ENCODE measurements around the gene TATDN3. TPM values are rescaled to one million over a fixed set of nuclear protein-coding genes. Genes with fewer than 3 reads are reported as not detected.
"Not testable (repeated sequence)": the region's sequence is repeated elsewhere in the genome, so short reads cannot be mapped to it uniquely, and the experiment has no call there.

The TATDN3 gene
- total RNA-seq, 1 experiment from 2014 or later: 13.8 TPM

- no peak overlapping the region for H3K4me3 Mint-ChIP-seq
- no CpG with 5 or more reads among the region's 3 CpGs for WGBS (ENCODE audit: extremely low coverage, insufficient read length, low lambda C conversion rate)
- H4K91ac ChIP-seq (ENCODE audit: insufficient read length, low read depth, low read length): no peak overlapping the region
- H4K8ac ChIP-seq (replicated peaks; ENCODE audit: insufficient read length, low read depth, low read length): no peak overlapping the region
- no peak overlapping the region for H3K14ac ChIP-seq (ENCODE audit: insufficient read depth, low read length)
- H3K79me1 ChIP-seq (ENCODE audit: insufficient read depth, low read depth, low read length, poor library complexity, severe bottlenecking): no peaks in the 10 kb centered on the region
- H2AK5ac ChIP-seq (ENCODE audit: insufficient read length, low read length): no peak overlapping the region
- H3K27ac ChIP-seq (ENCODE audit: insufficient read length, low read depth, low read length): no peak overlapping the region
- H3K79me2 ChIP-seq (ENCODE audit: insufficient read depth, low read length): no peaks in the 10 kb centered on the region
- no peak overlapping the region for H3K27ac Mint-ChIP-seq
- no peaks in the 10 kb centered on the region for H4K20me1 ChIP-seq (ENCODE audit: control insufficient read depth, insufficient read depth, insufficient read length)
- no peak overlapping the region for H4K5ac ChIP-seq (ENCODE audit: insufficient read length, low read depth, low read length)
- no peak overlapping the region for H2AFZ ChIP-seq (ENCODE audit: low read length)
- no peak overlapping the region for H3K4me2 ChIP-seq (ENCODE audit: insufficient read depth, insufficient read length, low read length)
- H3K9me3 Mint-ChIP-seq: peaks cover 7 to 12% of the 10 kb centered on the region in 2 experiments
- TF ChIP-seq CTCF (conservative IDR thresholded peaks at IDR 0.05): no peak
- no peak overlapping the region for H3T11ph ChIP-seq (ENCODE audit: low read length)
- H3K4me1 Mint-ChIP-seq: no peaks in the 10 kb centered on the region
- no peak overlapping the region for H3K56ac ChIP-seq (ENCODE audit: insufficient read length, low read depth, low read length)
- no peaks in the 10 kb centered on the region for H3K23me2 ChIP-seq (ENCODE audit: insufficient read length, low read depth, low read length, poor library complexity, severe bottlenecking)
- H2BK15ac ChIP-seq (ENCODE audit: low read depth, low read length): no peak overlapping the region
- H3K23ac ChIP-seq (ENCODE audit: insufficient read length, low read depth, low read length): no peak overlapping the region
- H2BK5ac ChIP-seq (ENCODE audit: insufficient read length, low read length): no peak overlapping the region
- H2BK120ac ChIP-seq (ENCODE audit: low read depth, low read length, poor library complexity, severe bottlenecking): no peak overlapping the region
- no peak overlapping the region for H3K9ac ChIP-seq (ENCODE audit: extremely low read depth, insufficient read length, low read length)
- no peaks in the 10 kb centered on the region for H3K4me1 ChIP-seq (ENCODE audit: insufficient read depth, low read length)
- H3K18ac ChIP-seq (ENCODE audit: insufficient read length, low read depth, low read length): no peak overlapping the region
- no peak overlapping the region for H2BK20ac ChIP-seq (ENCODE audit: low read depth, low read length, poor library complexity, severe bottlenecking)
- no peaks in the 10 kb centered on the region for H3K27me3 ChIP-seq (ENCODE audit: insufficient read depth, low read length)
- H3K27me3 Mint-ChIP-seq (ENCODE audit: low read depth): no peaks in the 10 kb centered on the region
- H3K36me3 Mint-ChIP-seq (ENCODE audit: insufficient read depth in 1 of 3, low read depth in 3 of 3): peaks cover 51 to 71% (median 63%) of the 10 kb centered on the region in 3 experiments
- no peak overlapping the region for H3K4ac ChIP-seq (ENCODE audit: low read depth, low read length)
- no peaks in the 10 kb centered on the region for H3K9me3 ChIP-seq (ENCODE audit: control insufficient read depth, low read depth, low read length)
- no peak for DNase-seq
- H2BK12ac ChIP-seq (ENCODE audit: insufficient read length, low read depth, low read length): no peak overlapping the region
These were observed 14.5 kb upstream of the TATDN3 start for GRCh38 chr1:212777151-212777550.

GRCh38 chr1:212779086-212779485, 12.6 kb upstream of the TATDN3 start:
- H4K5ac ChIP-seq (ENCODE audit: insufficient read length, low read depth, low read length); H3K23me2 ChIP-seq (ENCODE audit: insufficient read length, low read depth, low read length, poor library complexity, severe bottlenecking); H2AFZ ChIP-seq (ENCODE audit: low read length); H3K14ac ChIP-seq (ENCODE audit: insufficient read depth, low read length); H3K9ac ChIP-seq (ENCODE audit: extremely low read depth, insufficient read length, low read length); H3K23ac ChIP-seq (ENCODE audit: insufficient read length, low read depth, low read length); H3T11ph ChIP-seq (ENCODE audit: low read length); H3K27ac ChIP-seq (ENCODE audit: insufficient read length, low read depth, low read length); H4K8ac ChIP-seq (replicated peaks; ENCODE audit: insufficient read length, low read depth, low read length); H4K20me1 ChIP-seq (ENCODE audit: control insufficient read depth, insufficient read depth, insufficient read length); DNase-seq; H3K27ac Mint-ChIP-seq; H3K4me2 ChIP-seq (ENCODE audit: insufficient read depth, insufficient read length, low read length); H3K4ac ChIP-seq (ENCODE audit: low read depth, low read length); H3K27me3 ChIP-seq (ENCODE audit: insufficient read depth, low read length); H2BK5ac ChIP-seq (ENCODE audit: insufficient read length, low read length); H3K27me3 Mint-ChIP-seq (ENCODE audit: low read depth); H4K91ac ChIP-seq (ENCODE audit: insufficient read length, low read depth, low read length); H3K18ac ChIP-seq (ENCODE audit: insufficient read length, low read depth, low read length); H3K56ac ChIP-seq (ENCODE audit: insufficient read length, low read depth, low read length); H2BK20ac ChIP-seq (ENCODE audit: low read depth, low read length, poor library complexity, severe bottlenecking); H3K9me3 ChIP-seq (ENCODE audit: control insufficient read depth, low read depth, low read length); H2BK12ac ChIP-seq (ENCODE audit: insufficient read length, low read depth, low read length); H2AK5ac ChIP-seq (ENCODE audit: insufficient read length, low read length); H2BK120ac ChIP-seq (ENCODE audit: low read depth, low read length, poor library complexity, severe bottlenecking); H3K79me1 ChIP-seq (ENCODE audit: insufficient read depth, low read depth, low read length, poor library complexity, severe bottlenecking); H3K4me1 Mint-ChIP-seq; H3K79me2 ChIP-seq (ENCODE audit: insufficient read depth, low read length); H3K4me1 ChIP-seq (ENCODE audit: insufficient read depth, low read length); H2BK15ac ChIP-seq (ENCODE audit: low read depth, low read length); H3K4me3 Mint-ChIP-seq: not testable (repeated sequence)
- Mint-ChIP-seq H3K36me3 (ENCODE audit: insufficient read depth in 1 of 3, low read depth in 3 of 3) (peaks cover 52 to 76% (median 67%) of the 10 kb centered on the region in 3 experiments), H3K9me3 (peaks cover 7 to 12% of the 10 kb centered on the region in 2 experiments)
- WGBS (ENCODE audit: extremely low coverage, insufficient read length, low lambda C conversion rate): no CpG with 5 or more reads among the region's 32 CpGs
